Measurements from ENCODE around the gene TUBB4B. TPM values are rescaled to one million over a fixed set of nuclear protein-coding genes. Genes with fewer than 3 reads are reported as not detected.
A peak's percentile ranks its signal among the peaks of the same experiment; 100 is the strongest.

Gene TUBB4B
- total and polyA plus RNA-seq, 2 of the 4 experiments (the other 2 are of a cell fraction), result 237 to 529 TPM

DNA sequence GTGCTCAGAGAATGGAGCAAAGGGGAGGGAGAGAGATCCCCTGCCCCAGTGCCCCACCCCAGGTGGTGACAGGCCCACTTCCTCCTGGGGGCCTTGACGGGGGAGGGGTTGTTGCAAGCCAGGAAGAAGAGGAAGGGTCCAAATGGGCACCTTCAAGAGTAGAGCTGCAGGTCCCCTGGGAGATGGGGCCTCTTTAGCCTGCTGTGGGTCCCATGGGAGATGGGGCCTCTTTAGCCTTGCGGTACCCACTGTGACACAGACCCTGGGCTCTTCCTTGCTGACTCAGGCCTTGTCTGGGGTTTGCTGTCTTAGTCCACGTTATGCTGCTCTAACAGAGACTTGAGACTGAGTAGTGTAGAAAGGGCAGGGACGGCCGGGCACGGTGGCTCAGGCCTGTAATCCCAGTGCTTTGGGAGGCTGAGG lies 26.9 kb downstream of the TUBB4B start:
- no peak overlapping the region for H3K9ac ChIP-seq (ENCODE audit: low read depth, low read length)
- no peak overlapping the region for H2BK20ac ChIP-seq (ENCODE audit: low read depth, low read length)
- no peak overlapping the region for H3K4me3 ChIP-seq (ENCODE audit: insufficient read depth, low read depth, low read length)
- no peak overlapping the region for H3K14ac ChIP-seq (replicated peaks; ENCODE audit: low read depth, low read length)
- H2AFZ ChIP-seq (replicated peaks; ENCODE audit: low read length, poor library complexity), result no peak overlapping the region
- ChIA-PET POLR2A (ENCODE audit: unreplicated experiment) (no interaction called here), CTCF (no interaction called here)
- H2BK15ac ChIP-seq (ENCODE audit: low read depth, low read length), result no peak overlapping the region
- no peak overlapping the region for H3K27ac ChIP-seq (ENCODE audit: insufficient read depth, low read length)
- H3K56ac ChIP-seq (ENCODE audit: extremely low read depth, insufficient read depth, low read length), result no peak overlapping the region
- no peak overlapping the region for H3K4me2 ChIP-seq (ENCODE audit: low read depth, low read length)
- WGBS, 2 experiments (ENCODE audit: extremely low coverage in 2 of 2, insufficient read length in 1 of 2), result no CpG with 5 or more reads among the region's 6 CpGs
- ATAC-seq (ENCODE audit: low read depth) (peak; percentile 7; the same call in 1 of the 2 replicates), DNase-seq (peak; percentile 15)
- H2AK5ac ChIP-seq (ENCODE audit: low read depth, low read length), result peak overlapping the region; percentile 8; the same call in 1 of the 2 replicates
- no peak overlapping the region for H2BK120ac ChIP-seq (ENCODE audit: low read depth, low read length)
- in situ Hi-C loops (cut with MboI; ENCODE audit: low sequenced_read_pairs), result no loop called here
- H4K5ac ChIP-seq (ENCODE audit: low read depth, low read length), result no peak overlapping the region
- H4K20me1 ChIP-seq (ENCODE audit: insufficient read depth, low read length), result peaks cover 33% of the 10 kb centered on the region
- no peaks in the 10 kb centered on the region for H3K9me3 ChIP-seq (ENCODE audit: control insufficient read depth, insufficient read depth, low read length)
- H3K9me1 ChIP-seq (ENCODE audit: insufficient read depth, low read length), result peaks cover 14% of the 10 kb centered on the region
- H4K8ac ChIP-seq (ENCODE audit: low read depth in 2 of 2, low read length in 2 of 2), result no peak overlapping the region
- no peaks in the 10 kb centered on the region for H3K27me3 ChIP-seq (ENCODE audit: control insufficient read depth, insufficient read depth, low read length)
- peaks cover 62% of the 10 kb centered on the region for H3K36me3 ChIP-seq (ENCODE audit: control insufficient read depth, insufficient read depth, low read length)
- H3K4me1 ChIP-seq (ENCODE audit: control insufficient read depth, insufficient read depth, low read length), result peaks cover 12% of the 10 kb centered on the region
- H3K23ac ChIP-seq (ENCODE audit: low read depth, low read length), result no peak overlapping the region
- H3K4ac ChIP-seq (ENCODE audit: low read depth, low read length), result peak overlapping the region; percentile 16; the same call in 1 of the 2 replicates
- dilution Hi-C loops (cut with HindIII; ENCODE audit: low sequenced_read_pairs, unreplicated experiment), result no loop called here
- BruUV-seq (replicated peaks), result no TSS peak
- peaks cover 11 to 61% of the 10 kb centered on the region in 2 experiments; a peak in 3 of 4 replicates for H3K79me1 ChIP-seq (ENCODE audit: low read depth in 1 of 2, low read length in 2 of 2)
- H2AK9ac ChIP-seq (replicated peaks; ENCODE audit: low read depth, low read length, poor library complexity), result no peak overlapping the region
- intact Hi-C loops (cut with micrococcal nuclease), result no loop called here
- H2BK5ac ChIP-seq (ENCODE audit: low read depth, low read length, poor library complexity, severe bottlenecking), result no peak overlapping the region
- no peak for TF ChIP-seq ELK1 (IDR thresholded peaks at IDR 0.05; ENCODE audit: borderline replicate concordance, low read depth, low read length)
- no peak for TF ChIP-seq MAZ (IDR thresholded peaks at IDR 0.05; ENCODE audit: borderline replicate concordance, low read depth, low read length)
- peak; percentile 33 for TF ChIP-seq MAFK (IDR thresholded peaks at IDR 0.05; ENCODE audit: low read depth, low read length)
- no peak for TF ChIP-seq SMC3 (IDR thresholded peaks at IDR 0.05; ENCODE audit: low read depth, low read length)
- no peak for TF ChIP-seq BHLHE40 (IDR thresholded peaks at IDR 0.05; ENCODE audit: low read depth, low read length)
- TF ChIP-seq USF2 (IDR thresholded peaks at IDR 0.05; ENCODE audit: low read depth, low read length), result no peak
- no peak overlapping the region for H4K91ac ChIP-seq (ENCODE audit: insufficient read depth, low read depth, low read length)
- H3K18ac ChIP-seq (ENCODE audit: low read depth, low read length), result no peak overlapping the region

Data from IMR-90 (cell line).